WI38 (cell line): ENCODE results near the gene MCM3.

ENCODE experiments used
- H3K4me3 ChIP-seq: 2 replicates; pipeline ENCODE4 v1.5.1; 2011; ENCODE audit warnings: low read depth, mild to moderate bottlenecking, control low read depth, low read length
- TF ChIP-seq, protein P1 (sequence below): IDR thresholded peaks from 2 replicates; pipeline ENCODE4 v1.5.1; 2012; ENCODE audit warnings: low read depth, mild to moderate bottlenecking, control low read depth, low read length

Gene MCM3

DNA sequence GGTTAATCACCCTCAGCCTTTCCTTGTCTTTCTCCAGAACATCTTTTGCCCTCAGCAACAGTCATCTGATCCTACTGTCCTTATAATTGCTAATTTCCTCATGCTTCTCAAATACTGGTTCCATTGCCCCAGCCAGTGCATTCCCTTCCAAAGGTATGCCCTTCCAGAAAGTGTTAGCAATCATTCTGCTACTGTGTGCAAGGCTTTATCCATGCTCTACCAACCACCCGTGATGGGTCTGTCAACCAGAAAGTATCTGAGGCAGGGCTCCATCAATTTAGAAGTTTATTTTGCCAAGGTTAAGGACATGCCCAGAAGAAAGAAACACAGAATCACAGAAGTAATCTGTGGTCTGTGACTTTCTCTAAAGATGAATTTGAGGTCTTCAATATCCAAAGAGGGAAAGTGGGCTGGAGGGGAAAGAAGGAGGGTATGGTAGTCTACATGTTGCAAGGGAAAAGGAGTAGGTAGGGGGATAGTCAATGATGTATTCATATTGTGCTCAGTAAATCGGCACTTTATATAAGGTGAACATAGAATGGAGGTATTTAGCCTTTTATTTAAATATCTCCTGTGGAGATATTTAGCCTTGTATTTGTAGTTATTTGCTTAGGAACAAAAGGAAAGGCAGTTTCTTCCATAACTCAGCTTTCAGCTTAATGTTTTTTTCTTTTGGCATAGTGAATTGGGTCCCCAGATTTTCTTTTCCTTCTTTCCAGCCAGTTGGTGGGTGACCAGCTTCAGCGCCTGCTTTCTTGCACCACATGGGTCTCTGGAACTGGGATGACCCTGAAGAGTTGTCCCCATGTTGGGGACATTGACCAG is 42.2 kb upstream of the MCM3 start:
- no peak overlapping the region for H3K4me3 ChIP-seq
- TF ChIP-seq, protein P1, sequence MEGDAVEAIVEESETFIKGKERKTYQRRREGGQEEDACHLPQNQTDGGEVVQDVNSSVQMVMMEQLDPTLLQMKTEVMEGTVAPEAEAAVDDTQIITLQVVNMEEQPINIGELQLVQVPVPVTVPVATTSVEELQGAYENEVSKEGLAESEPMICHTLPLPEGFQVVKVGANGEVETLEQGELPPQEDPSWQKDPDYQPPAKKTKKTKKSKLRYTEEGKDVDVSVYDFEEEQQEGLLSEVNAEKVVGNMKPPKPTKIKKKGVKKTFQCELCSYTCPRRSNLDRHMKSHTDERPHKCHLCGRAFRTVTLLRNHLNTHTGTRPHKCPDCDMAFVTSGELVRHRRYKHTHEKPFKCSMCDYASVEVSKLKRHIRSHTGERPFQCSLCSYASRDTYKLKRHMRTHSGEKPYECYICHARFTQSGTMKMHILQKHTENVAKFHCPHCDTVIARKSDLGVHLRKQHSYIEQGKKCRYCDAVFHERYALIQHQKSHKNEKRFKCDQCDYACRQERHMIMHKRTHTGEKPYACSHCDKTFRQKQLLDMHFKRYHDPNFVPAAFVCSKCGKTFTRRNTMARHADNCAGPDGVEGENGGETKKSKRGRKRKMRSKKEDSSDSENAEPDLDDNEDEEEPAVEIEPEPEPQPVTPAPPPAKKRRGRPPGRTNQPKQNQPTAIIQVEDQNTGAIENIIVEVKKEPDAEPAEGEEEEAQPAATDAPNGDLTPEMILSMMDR, result no peak

DNA sequence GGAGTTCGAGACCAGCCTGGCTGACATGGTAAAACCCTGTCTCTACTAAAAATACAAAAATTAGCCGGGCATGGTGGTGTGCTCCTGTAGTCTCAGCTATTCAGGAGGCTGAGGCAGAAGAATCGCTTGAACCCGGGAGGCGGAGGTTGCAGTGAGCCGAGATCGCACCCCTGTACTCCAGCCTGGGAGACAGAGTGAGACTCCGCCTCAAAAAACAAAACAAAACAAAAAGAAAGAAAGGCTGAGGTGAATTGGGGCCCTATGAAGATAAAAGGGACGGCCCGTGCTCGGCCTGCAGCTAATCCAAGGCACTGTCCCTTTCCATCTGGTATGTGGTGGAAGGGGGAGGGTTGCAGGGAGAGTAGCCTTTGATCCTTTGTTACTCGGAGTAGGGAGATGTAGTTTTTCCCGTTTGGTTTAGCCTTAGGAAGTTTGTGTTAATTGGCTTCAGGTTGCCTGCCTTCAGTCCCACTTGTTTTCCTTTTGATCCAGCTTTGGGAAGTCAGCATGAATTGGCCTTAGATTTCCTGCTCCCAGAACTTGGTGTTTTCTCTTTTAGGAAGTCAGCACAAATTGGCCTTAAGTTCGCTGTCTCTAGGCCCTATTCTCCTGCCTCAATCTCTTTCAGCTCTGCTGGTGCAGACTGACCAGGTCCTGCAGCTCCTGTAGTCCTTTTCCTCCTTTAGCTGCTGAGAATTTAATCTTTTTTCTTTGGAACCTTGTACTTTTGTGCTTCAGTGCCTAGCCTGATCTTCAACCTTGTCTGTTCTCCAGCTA is 41.3 kb upstream of the MCM3 start:
- no peak overlapping the region for H3K4me3 ChIP-seq
- TF ChIP-seq, protein P1, result no peak

DNA sequence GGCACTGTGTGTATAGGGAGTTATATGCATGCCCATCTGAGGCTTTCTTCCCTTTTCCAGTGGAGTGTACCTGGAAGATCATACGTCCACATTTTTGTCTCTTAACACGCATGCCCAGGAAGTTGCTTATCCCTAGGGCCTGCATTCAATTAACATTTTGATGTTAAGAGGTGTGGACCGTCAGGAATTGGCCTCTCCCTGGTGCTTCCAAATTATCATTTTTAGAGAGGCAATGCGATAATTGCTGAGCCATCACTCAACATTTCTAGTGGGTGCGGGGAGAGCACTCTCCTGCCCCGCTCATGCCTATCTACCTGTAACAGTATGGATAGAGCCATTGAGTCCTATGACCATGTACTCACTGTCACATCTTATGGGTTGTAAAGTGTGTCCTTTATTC is 39.6 kb upstream of the MCM3 start:
- TF ChIP-seq, protein P1, result no peak

DNA sequence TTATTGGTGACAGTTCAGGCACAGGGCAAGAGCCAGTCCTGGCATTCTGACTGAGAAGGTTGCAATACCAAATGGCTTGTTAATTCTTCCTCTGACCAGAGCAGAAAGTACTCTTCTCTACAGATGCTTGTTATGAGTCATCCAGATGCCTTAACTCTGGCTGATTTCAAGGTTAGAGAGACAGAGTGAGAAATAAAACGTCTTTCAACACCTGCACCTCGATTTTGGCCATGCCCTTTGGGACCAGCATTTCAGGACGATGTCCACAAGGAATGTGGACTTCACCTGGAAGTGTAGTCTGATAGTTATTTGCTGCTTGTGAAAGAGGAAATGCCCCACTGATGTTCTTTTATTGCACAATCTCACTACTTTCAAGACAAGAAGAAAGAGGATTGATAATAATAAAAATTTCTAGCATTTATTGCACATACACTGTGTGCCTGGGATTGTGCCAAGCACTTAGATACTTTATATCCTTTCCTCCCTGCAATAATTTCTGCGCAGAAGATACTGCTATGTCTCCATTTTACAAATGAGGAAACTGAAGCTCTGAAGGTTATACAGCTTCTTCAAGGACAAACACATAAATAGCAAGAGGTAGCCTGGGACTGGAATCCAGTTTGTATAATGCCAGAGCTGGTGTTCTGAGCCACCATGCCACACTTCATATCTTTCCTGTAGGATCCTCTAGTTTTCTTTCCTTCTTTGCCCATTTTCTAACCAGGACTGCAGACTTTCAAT is 33.5 kb upstream of the MCM3 start:
- no peak overlapping the region for H3K4me3 ChIP-seq
- TF ChIP-seq, protein P1, result no peak

More for the DNA sequence above, 39.6 kb upstream of the MCM3 start:
- H3K4me3 ChIP-seq, result no peak overlapping the region

DNA sequence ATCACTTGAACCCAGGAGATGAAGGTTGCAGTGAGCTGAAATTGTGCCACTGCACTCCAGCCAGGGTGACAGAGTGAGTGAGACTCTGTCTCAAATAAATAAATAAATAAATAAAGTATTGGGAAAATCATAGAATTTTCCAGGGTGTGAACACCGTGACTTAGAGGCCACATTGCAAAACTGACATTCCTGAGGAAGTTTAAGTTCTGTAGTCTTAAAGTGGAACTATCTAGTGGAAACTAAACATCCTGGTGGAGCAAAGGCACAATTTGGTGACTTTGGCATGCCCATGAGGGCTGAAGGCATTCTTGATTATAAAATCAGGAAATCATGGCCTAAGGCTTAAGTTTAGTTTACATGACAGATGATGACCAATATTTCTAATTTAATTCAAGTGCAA is 32.7 kb upstream of the MCM3 start:
- H3K4me3 ChIP-seq, result no peak overlapping the region
- TF ChIP-seq, protein P1, result no peak

DNA sequence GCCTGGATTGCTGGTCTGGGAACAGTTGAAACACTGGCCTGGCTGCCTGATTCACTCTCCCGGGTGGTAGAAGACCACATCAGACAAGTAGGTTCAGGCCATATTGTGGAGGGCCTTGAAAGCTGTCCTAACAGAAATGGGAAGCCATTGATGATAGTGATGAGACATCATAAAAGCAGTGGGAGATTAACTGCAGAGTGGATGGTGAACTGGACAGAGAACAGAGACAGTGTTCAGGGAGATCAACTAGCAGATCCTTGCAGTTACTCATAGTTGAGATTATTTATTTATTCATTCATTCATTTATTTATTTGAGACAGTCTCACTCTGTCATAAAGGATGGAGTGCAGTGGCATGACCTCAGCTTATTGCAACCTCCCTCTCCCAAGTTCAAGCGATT is 30.2 kb upstream of the MCM3 start:
- TF ChIP-seq, protein P1, result no peak
- H3K4me3 ChIP-seq, result no peak overlapping the region
